NOMO-1 treated with dmso at 0.1 percent for 144 hours (cell line): ENCODE measurements around the gene ZNF878.

Source experiments
- DNase-seq: peaks from one replicate; lab custom pipeline; 2025; ENCODE audit not compliant: unreplicated experiment; lab: John Stamatoyannopoulos, UW

ZNF878 gene

GRCh38 chr19:12035220-12036172 is 17.3 kb downstream of the ZNF878 start, which contains the start of gene ZNF433:
Gene ZNF433, minus strand, starts transcription at chr19:12035679. Its CDS starts 140 bp downstream, at chr19:12035539.
- DNase-seq: no peak

GRCh38 chr19:12034620-12035019 is 18.1 kb downstream of the ZNF878 start:
- DNase-seq: no peak

GRCh38 chr19:12034198-12034597 is 18.6 kb downstream of the ZNF878 start:
- DNase-seq: no peak

- DNase-seq: no peak
These were observed 37.0 kb downstream of the ZNF878 start for GRCh38 chr19:12015753-12016116.

GRCh38 chr19:12015015-12015752 is 37.6 kb downstream of the ZNF878 start:
- DNase-seq: no peak

- no peak for DNase-seq
These were observed 52.4 kb downstream of the ZNF878 start for GRCh38 chr19:12000152-12000981.

GRCh38 chr19:11995174-11995573 is 57.6 kb downstream of the ZNF878 start:
- DNase-seq: no peak
